Superior temporal gyrus (tissue), 1 donor: ENCODE data around the gene CRYL1.
A peak's percentile ranks its signal among the peaks of the same experiment; 100 is the strongest.

Experiments
- DNase-seq: peaks from one replicate; pipeline ENCODE4 v3.0.0-alpha.2; 2016; ENCODE audit errors: extremely low spot score

Gene CRYL1

GRCh38 chr13:20373861-20374260 lies 151.8 kb downstream of the CRYL1 start:
- no peak for DNase-seq

GRCh38 chr13:20371825-20372224 lies 153.8 kb downstream of the CRYL1 start:
- no peak for DNase-seq

GRCh38 chr13:20370815-20371421 lies 154.7 kb downstream of the CRYL1 start:
- DNase-seq = no peak

- DNase-seq = no peak
Measured at GRCh38 chr13:20369886-20370361, 155.7 kb downstream of the CRYL1 start.

- no peak for DNase-seq
Measured at GRCh38 chr13:20366056-20366455, 159.6 kb downstream of the CRYL1 start.

GRCh38 chr13:20363603-20364002 lies 162.1 kb downstream of the CRYL1 start:
- peak; percentile 20 for DNase-seq

GRCh38 chr13:20363172-20363571 lies 162.5 kb downstream of the CRYL1 start:
- no peak for DNase-seq

- no peak for DNase-seq
Measured at GRCh38 chr13:20362484-20363041, 163.1 kb downstream of the CRYL1 start.

GRCh38 chr13:20360835-20361412 lies 164.7 kb downstream of the CRYL1 start:
- DNase-seq = no peak

- DNase-seq = no peak
Measured at GRCh38 chr13:20360041-20360491, 165.6 kb downstream of the CRYL1 start.

- no peak for DNase-seq
Measured at GRCh38 chr13:20359335-20359734, 166.3 kb downstream of the CRYL1 start.

- no peak for DNase-seq
Measured at GRCh38 chr13:20358022-20358421, 167.6 kb downstream of the CRYL1 start.

- no peak for DNase-seq
Measured at GRCh38 chr13:20356444-20356843, 169.2 kb downstream of the CRYL1 start.

GRCh38 chr13:20354722-20355121 lies 170.9 kb downstream of the CRYL1 start:
- no peak for DNase-seq

GRCh38 chr13:20353973-20354372 lies 171.7 kb downstream of the CRYL1 start:
- DNase-seq = no peak
